ENCODE results near the gene PPP1R26.

PPP1R26 gene

GRCh38 chr9:135500071-135500524 lies 20.5 kb downstream of the PPP1R26 start:
- no peak for DNase-seq (ENCODE audit: low read depth)
- TF ChIP-seq CTCF (IDR thresholded peaks at IDR 0.05; ENCODE audit: low read depth, low read length), result no peak
- TF ChIP-seq MAX (IDR thresholded peaks at IDR 0.05; ENCODE audit: low read depth, low read length), result no peak
- TF ChIP-seq POLR2A (IDR thresholded peaks at IDR 0.05; ENCODE audit: extremely low read depth, insufficient read length), result no peak
- no peak for TF ChIP-seq MYC (IDR thresholded peaks at IDR 0.05; ENCODE audit: low read depth, low read length)
- H3K4me3 ChIP-seq (ENCODE audit: low read depth, low read length), result peak overlapping the region; percentile 37

- peak; percentile 93 for TF ChIP-seq MYC (IDR thresholded peaks at IDR 0.05; ENCODE audit: low read depth, low read length)
- TF ChIP-seq MAX (IDR thresholded peaks at IDR 0.05; ENCODE audit: low read depth, low read length), result peak; percentile 88
- peak; percentile 83 for TF ChIP-seq CTCF (IDR thresholded peaks at IDR 0.05; ENCODE audit: low read depth, low read length)
- peak; percentile 63 for TF ChIP-seq POLR2A (IDR thresholded peaks at IDR 0.05; ENCODE audit: extremely low read depth, insufficient read length)
- peak; percentile 89 for DNase-seq (ENCODE audit: low read depth)
- peak within 1 kb of the TSS; percentile 70 for H3K4me3 ChIP-seq (ENCODE audit: low read depth, low read length)
Observed at GRCh38 chr9:135500525-135501260, 21.1 kb downstream of the PPP1R26 start, which contains the start of gene MRPS2. MRPS2 (plus strand) TSS chr9:135500682; CDS start chr9:135500711, 29 bp downstream.

GRCh38 chr9:135501261-135502167 lies 21.9 kb downstream of the PPP1R26 start:
- H3K4me3 ChIP-seq (ENCODE audit: low read depth, low read length), result peak overlapping the region; percentile 70
- peak; percentile 78 for DNase-seq (ENCODE audit: low read depth)
- TF ChIP-seq CTCF (IDR thresholded peaks at IDR 0.05; ENCODE audit: low read depth, low read length), result no peak
- peak; percentile 3 for TF ChIP-seq POLR2A (IDR thresholded peaks at IDR 0.05; ENCODE audit: extremely low read depth, insufficient read length)

- no peak for TF ChIP-seq POLR2A (IDR thresholded peaks at IDR 0.05; ENCODE audit: extremely low read depth, insufficient read length)
- no peak for TF ChIP-seq MAX (IDR thresholded peaks at IDR 0.05; ENCODE audit: low read depth, low read length)
- no peak for TF ChIP-seq CTCF (IDR thresholded peaks at IDR 0.05; ENCODE audit: low read depth, low read length)
- TF ChIP-seq MYC (IDR thresholded peaks at IDR 0.05; ENCODE audit: low read depth, low read length), result no peak
- DNase-seq (ENCODE audit: low read depth), result no peak
- H3K4me3 ChIP-seq (ENCODE audit: low read depth, low read length), result peak overlapping the region; percentile 70
Observed at GRCh38 chr9:135502168-135502872, 22.7 kb downstream of the PPP1R26 start.

- DNase-seq (ENCODE audit: low read depth), result no peak
- no peak for TF ChIP-seq MYC (IDR thresholded peaks at IDR 0.05; ENCODE audit: low read depth, low read length)
- no peak for TF ChIP-seq POLR2A (IDR thresholded peaks at IDR 0.05; ENCODE audit: extremely low read depth, insufficient read length)
- no peak for TF ChIP-seq CTCF (IDR thresholded peaks at IDR 0.05; ENCODE audit: low read depth, low read length)
- no peak for TF ChIP-seq MAX (IDR thresholded peaks at IDR 0.05; ENCODE audit: low read depth, low read length)
- H3K4me3 ChIP-seq (ENCODE audit: low read depth, low read length), result no peak overlapping the region
Observed at GRCh38 chr9:135502873-135503321, 23.3 kb downstream of the PPP1R26 start.

Data from NB4 (cell line).